ENCODE data around the gene FSTL5. TPM values are rescaled to one million over a fixed set of nuclear protein-coding genes. Genes with fewer than 3 reads are reported as not detected.

FSTL5 gene
- total and polyA plus RNA-seq, 8 donors, result 0.08 to 1.9 (median 0.16) TPM

DNA sequence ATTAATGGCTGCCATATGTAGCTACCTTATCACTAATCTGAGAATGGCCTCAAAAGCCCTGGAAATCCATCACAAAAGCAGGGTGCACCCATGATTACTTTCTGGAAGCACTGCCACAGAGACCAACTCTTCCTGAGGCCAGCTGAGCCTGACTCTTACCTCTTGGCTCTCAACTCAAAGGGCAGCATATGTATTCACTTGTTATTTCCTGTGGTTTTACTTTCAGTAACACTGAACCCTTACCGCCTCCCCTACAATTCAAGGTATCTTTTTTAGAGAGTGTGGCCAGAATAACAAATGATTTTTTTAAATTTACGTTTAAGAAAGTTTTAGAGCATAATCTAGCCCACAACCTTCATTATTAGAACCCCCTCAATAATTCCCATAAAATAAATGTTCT is 434.9 kb downstream of the FSTL5 start:
- H3K4me1 ChIP-seq, result no peaks in the 10 kb centered on the region
- intact Hi-C loops (cut with DNase I), result no loop called here
- no peaks in the 10 kb centered on the region for H3K27me3 ChIP-seq
- H3K36me3 ChIP-seq, result no peaks in the 10 kb centered on the region
- H3K4me3 ChIP-seq, result no peak overlapping the region
- ATAC-seq (no peak), FAIRE-seq (no peak), DNase-seq (no peak)
- no peaks in the 10 kb centered on the region for H3K9me3 ChIP-seq
- no peak overlapping the region for H3K27ac ChIP-seq
- no peak for TF ChIP-seq CTCF (IDR thresholded peaks at IDR 0.05)
- 68 to 78% methylated on average over 2 of the region's 2 CpGs for WGBS, 2 donors

- ATAC-seq (no peak), FAIRE-seq (no peak), DNase-seq (no peak)
- Histone ChIP-seq H3K4me1 (peaks cover 0 to under 1% (median 0%) of the 10 kb centered on the region in 3 donors), H3K9me3 (no peaks in the 10 kb centered on the region), H3K4me3 (no peak overlapping the region), H3K27ac (no peak overlapping the region), H3K36me3 (no peaks in the 10 kb centered on the region), H3K27me3 (no peaks in the 10 kb centered on the region)
- intact Hi-C loops (cut with DNase I), result no loop called here
- TF ChIP-seq CTCF (IDR thresholded peaks at IDR 0.05), result no peak
These were observed 441.9 kb downstream of the FSTL5 start for GRCh38 chr4:161721947-161722346.

DNA sequence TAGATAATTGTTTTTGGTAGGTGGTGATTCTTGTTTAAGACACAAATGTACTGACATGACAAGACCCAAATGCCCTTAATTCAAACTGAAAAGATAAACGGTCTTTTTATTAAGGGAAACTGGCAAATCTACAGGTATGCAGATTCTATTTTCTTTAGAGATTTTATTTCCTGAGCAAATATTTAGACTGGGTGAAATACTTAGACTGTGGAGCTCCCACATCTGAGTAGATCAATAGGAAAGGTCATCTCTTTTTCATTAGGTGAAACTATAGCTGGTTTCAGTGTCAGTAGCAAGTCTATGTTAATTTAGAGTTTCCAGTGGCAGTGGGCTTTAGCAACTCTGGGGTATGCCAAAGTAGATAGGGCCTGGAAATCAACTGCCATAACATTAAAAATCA is 446.7 kb downstream of the FSTL5 start:
- no peaks in the 10 kb centered on the region for H3K9me3 ChIP-seq
- no peak overlapping the region for H3K4me3 ChIP-seq
- FAIRE-seq (no peak), ATAC-seq (no peak), DNase-seq (no peak)
- no peaks in the 10 kb centered on the region for H3K27me3 ChIP-seq
- WGBS, 2 donors, result 11 to 15% methylated on average over 1 of the region's 1 CpG
- H3K27ac ChIP-seq, result no peak overlapping the region
- no peak for TF ChIP-seq CTCF (IDR thresholded peaks at IDR 0.05)
- no peaks in the 10 kb centered on the region for H3K36me3 ChIP-seq
- peaks cover 0 to 5% (median 0%) of the 10 kb centered on the region in 3 donors for H3K4me1 ChIP-seq
- intact Hi-C loops (cut with DNase I), result no loop called here

DNA sequence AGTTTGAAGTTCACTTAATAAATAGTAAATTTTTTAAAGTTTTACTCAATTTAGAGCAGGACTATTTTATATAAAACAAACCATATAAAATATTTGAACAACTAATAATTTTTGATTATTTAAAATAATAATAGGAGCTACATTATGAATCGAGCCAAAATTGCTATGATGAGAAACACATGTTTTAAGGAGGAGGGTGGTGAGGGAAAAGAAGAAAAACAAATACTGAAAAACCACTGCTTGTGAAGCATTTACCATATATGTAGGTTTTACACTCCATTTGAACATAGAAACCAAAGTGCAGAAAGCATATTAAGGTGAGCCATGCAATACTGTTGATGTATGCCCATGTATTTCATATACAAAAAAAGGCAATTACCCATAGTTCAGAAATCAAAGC is 448.9 kb downstream of the FSTL5 start:
- Histone ChIP-seq H3K36me3 (no peaks in the 10 kb centered on the region), H3K27me3 (no peaks in the 10 kb centered on the region), H3K4me1 (peaks cover 0 to 5% (median 0%) of the 10 kb centered on the region in 3 donors), H3K4me3 (no peak overlapping the region), H3K9me3 (no peaks in the 10 kb centered on the region), H3K27ac (no peak overlapping the region)
- WGBS, 2 donors, result 55 to 75% methylated on average over 1 of the region's 1 CpG
- ATAC-seq, result no peak
- no peak for TF ChIP-seq CTCF (IDR thresholded peaks at IDR 0.05)
- no peak for FAIRE-seq
- DNase-seq, result no peak
- intact Hi-C loops (cut with DNase I), result no loop called here

- DNase-seq, result no peak
- no peaks in the 10 kb centered on the region for H3K36me3 ChIP-seq
- peaks cover 0 to 5% (median 0%) of the 10 kb centered on the region in 3 donors for H3K4me1 ChIP-seq
- WGBS, 2 donors, result 70 to 79% methylated on average over 2 of the region's 2 CpGs
- no peak overlapping the region for H3K27ac ChIP-seq
- H3K4me3 ChIP-seq, result no peak overlapping the region
- H3K27me3 ChIP-seq, result no peaks in the 10 kb centered on the region
- intact Hi-C loops (cut with DNase I), result no loop called here
- H3K9me3 ChIP-seq, result no peaks in the 10 kb centered on the region
- no peak for FAIRE-seq
- no peak for ATAC-seq
- TF ChIP-seq CTCF (IDR thresholded peaks at IDR 0.05), result no peak
These were observed 449.6 kb downstream of the FSTL5 start for GRCh38 chr4:161714022-161714751.
